Duodenal mucosa (tissue), 2 donors: Measurements from ENCODE around the gene CST9.
"Not testable (repeated sequence)": the region's sequence is repeated elsewhere in the genome, so short reads cannot be mapped to it uniquely, and the experiment has no call there.

Experiments
- H3K27ac ChIP-seq: one replicate; pipeline ENCODE4 v1.7.0; 2013; ENCODE audit warnings: low read depth, low read length
- H3K27me3 ChIP-seq, 2 donors: one replicate each; pipeline ENCODE4 v1.7.0; 2013; ENCODE audit warnings: low read length in 2 of 2, control low read depth in 1 of 2; ENCODE audit not compliant: insufficient read depth in 2 of 2, control insufficient read depth in 1 of 2
- H3K36me3 ChIP-seq, 2 donors: one replicate each; pipeline ENCODE4 v1.7.0; 2013; ENCODE audit warnings: low read length in 2 of 2, control low read depth in 1 of 2; ENCODE audit not compliant: insufficient read depth in 2 of 2, control insufficient read depth in 1 of 2
- H3K4me1 ChIP-seq, 2 donors: one replicate each; pipeline ENCODE4 v1.7.0; 2013; ENCODE audit warnings: low read length in 2 of 2, control low read depth in 1 of 2; ENCODE audit not compliant: insufficient read depth in 2 of 2, control insufficient read depth in 1 of 2
- H3K4me3 ChIP-seq, 2 donors: one replicate each; pipeline ENCODE4 v1.7.0; 2013; ENCODE audit warnings: low read length in 2 of 2, low read depth in 1 of 2
- H3K9ac ChIP-seq, 2 donors: one replicate each; pipeline ENCODE4 v1.7.0; 2013; ENCODE audit warnings: low read length in 2 of 2, low read depth in 1 of 2
- H3K9me3 ChIP-seq, 2 donors: one replicate each; pipeline ENCODE4 v1.7.0; 2013; ENCODE audit warnings: low read length in 2 of 2, control low read depth in 1 of 2; ENCODE audit not compliant: control insufficient read depth in 1 of 2

CST9 gene

DNA sequence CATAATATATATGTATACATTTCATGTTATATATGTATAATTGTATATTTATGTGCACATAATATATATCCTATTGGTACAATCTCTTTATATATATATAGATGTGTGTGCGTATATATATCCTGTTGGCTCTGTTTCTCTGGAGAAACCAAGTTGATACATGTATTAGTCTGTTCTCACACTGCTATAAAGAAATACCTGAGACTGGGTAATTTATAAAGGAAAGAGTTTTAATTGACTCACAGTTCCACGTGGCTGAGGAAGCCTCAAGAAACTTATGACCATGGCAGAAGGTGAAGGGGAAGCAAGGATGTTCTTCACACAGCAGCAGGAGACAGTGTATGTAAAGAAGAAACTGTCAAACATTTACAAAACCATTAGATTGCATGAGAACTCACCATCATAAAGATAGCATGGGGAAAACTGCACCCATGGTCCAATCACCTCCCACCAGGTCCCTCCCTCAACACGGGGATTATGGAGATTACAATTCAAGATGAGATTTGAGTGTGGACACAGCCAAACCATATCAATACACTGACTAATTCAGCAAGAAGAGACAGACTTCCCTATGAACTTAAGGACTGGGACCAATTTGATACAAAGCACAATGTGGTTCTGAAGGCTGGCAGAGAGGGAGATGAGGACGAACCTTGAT lies 18.1 kb upstream of the CST9 start:
- Histone ChIP-seq H3K9me3 (no peaks in the 10 kb centered on the region), H3K4me3 (no peak overlapping the region), H3K27ac (no peak overlapping the region), H3K27me3 (no peaks in the 10 kb centered on the region), H3K36me3 (no peaks in the 10 kb centered on the region), H3K4me1 (peaks cover 11% of the 10 kb centered on the region in 2 donors), H3K9ac (no peak overlapping the region)

DNA sequence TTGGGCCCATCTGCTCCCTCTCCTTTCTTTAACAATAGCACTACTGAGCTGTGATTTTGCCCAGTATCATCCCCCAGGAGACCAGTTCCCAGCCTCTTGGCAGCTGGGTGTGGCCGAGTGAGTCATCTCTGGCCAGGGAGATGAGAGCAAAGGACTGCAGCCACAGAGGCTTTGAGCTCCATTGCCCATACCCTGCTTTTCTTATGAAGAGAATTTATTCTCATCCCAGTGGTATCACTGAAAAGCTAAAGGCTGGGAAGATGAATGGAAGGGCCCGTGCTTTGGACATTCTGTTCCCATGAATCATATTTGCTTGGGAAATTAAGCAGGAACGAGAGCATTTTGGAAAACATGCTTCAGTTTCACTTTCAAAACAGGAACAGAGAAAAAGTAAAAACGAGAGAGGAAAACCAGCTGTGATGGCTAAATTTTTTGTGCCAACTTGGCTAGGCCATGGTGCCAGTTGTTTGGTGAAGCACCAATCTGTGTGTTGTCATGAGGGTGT lies 17.2 kb upstream of the CST9 start:
- Histone ChIP-seq H3K4me3 (peak overlapping the region; percentile 54 to 69), H3K36me3 (no peaks in the 10 kb centered on the region), H3K9ac (peak overlapping the region in 1 of 2 donors; percentile 51), H3K27me3 (no peaks in the 10 kb centered on the region), H3K4me1 (peaks cover 7 to 9% of the 10 kb centered on the region in 2 donors), H3K27ac (peak overlapping the region; percentile 52), H3K9me3 (no peaks in the 10 kb centered on the region)

DNA sequence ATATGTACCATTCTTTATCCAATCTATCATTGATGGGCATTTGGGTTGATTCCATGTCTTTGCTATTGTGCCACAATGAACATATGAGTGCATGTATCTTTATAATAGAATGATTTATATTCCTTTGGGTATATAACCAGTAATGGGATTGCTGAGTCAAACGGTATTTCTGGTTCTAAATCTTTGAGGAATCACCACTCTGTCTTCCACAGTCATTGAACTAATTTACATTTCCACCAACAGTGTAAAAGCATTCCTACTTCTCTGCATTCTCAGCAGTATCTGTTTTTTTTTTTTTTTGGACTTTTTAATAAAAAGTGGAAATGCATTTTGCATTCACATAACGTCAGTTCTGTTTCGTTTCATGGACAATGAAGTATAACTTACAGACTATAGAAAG lies 16.7 kb upstream of the CST9 start:
- Histone ChIP-seq H3K9ac (peak overlapping the region in 1 of 2 donors; percentile 51), H3K4me3 (peak overlapping the region in 1 of 2 donors; percentile 54), H3K27ac (peak overlapping the region; percentile 52)
- not testable (repeated sequence) for H3K27me3 ChIP-seq, H3K36me3 ChIP-seq, H3K4me1 ChIP-seq, H3K9me3 ChIP-seq

DNA sequence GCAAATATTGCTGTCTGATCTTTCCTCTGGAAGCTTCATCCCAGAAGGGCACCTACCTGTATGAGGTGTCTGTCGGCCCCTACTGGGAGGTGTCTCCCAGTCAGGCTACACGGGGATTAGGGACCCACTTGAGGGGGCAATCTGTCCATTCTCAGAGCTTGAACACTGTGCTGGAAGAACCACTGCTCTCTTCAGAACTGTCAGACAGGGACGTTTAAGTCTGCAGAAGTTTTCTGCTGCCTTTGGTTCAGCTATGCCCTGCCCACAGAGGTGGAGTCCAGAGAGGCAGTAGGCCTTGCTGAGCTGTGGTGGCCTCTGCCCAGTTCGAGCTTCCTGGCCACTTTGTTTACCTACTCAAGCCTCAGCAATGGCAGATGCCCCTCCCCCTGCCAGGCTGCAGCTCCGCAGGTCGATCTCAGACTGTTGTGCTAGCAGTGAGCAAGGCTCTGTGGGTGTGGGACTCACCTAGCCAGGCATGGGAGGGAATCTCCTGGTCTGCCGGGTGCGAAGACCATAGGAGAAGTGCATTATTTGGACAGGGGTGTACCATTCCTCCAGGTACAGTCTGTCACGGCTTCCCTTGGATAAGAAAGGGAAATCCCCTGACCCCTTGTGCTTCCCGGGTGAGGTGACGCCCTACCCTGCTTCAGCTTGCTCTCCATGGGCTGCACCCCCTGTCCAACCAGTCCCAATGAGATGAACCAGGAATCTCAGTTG lies 15.1 kb upstream of the CST9 start:
- H3K27me3 ChIP-seq, H3K4me1 ChIP-seq, H3K36me3 ChIP-seq, H3K9ac ChIP-seq, H3K4me3 ChIP-seq, H3K9me3 ChIP-seq, H3K27ac ChIP-seq: not testable (repeated sequence)

DNA sequence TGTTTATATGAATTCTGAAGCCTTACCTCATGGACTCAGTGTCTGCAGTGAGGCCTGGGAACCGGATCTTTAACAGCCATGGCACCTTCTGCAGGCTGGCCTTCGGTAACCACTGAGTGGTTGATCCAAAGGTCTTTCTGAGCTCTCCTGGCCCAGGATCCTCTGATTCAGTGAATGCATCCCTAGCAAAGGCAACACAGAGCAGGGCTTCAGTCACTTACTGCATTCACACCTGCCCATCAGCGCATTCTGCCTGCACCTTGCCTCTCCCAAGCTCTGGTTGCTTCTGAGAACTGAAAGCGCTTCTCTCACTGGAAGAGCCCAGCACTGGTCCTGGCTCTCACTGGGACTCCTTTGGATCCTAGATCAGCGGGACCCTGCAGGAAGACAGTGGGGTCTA lies 8.4 kb upstream of the CST9 start:
- Histone ChIP-seq H3K27ac (no peak overlapping the region), H3K4me1 (no peaks in the 10 kb centered on the region), H3K4me3 (no peak overlapping the region), H3K9ac (no peak overlapping the region), H3K27me3 (no peaks in the 10 kb centered on the region), H3K36me3 (no peaks in the 10 kb centered on the region), H3K9me3 (no peaks in the 10 kb centered on the region)

DNA sequence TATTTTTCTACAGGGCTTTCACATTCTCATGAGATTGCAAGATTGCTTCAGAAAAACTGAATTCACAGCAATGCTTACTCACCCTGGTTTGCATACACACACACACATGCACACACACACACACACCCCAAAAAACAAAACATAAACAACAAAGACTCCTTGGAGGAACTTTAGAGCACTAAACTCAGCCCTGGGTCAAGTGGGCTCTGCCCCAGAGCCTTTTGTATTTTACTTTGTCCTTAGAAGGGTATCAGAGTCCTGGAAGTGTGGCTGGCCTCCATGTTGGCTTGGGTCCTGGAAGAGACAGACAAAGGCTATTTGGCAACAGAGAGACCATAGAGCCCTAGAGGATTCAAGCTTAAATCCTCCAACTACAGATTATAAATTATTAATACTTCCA lies 8.0 kb upstream of the CST9 start:
- Histone ChIP-seq H3K36me3 (no peaks in the 10 kb centered on the region), H3K27me3 (no peaks in the 10 kb centered on the region), H3K27ac (no peak overlapping the region), H3K4me3 (no peak overlapping the region), H3K4me1 (no peaks in the 10 kb centered on the region), H3K9me3 (no peaks in the 10 kb centered on the region), H3K9ac (no peak overlapping the region)

DNA sequence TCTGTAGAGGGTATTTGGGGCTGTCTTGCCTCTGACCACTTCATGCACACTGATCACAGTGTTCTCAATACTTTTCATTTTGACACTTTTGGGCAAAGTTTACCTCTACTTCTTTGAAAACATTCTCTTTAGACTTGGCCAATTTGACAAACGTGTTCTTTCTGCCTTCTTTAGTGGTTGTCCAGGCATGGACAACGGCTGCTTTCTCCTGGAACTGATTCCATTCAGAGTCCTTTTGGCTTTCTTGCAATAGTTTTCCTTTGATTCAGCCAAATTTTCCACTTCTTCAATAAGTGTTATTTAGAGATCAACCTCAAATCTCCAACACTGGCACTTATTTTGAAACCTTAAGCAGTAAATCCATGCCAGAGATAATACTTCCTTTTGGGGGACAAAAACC lies 6.7 kb upstream of the CST9 start:
- no peak overlapping the region for H3K27ac ChIP-seq
- no peak overlapping the region for H3K4me3 ChIP-seq
- no peaks in the 10 kb centered on the region for H3K4me1 ChIP-seq
- no peak overlapping the region for H3K9ac ChIP-seq
- H3K9me3 ChIP-seq, result no peaks in the 10 kb centered on the region
- no peaks in the 10 kb centered on the region for H3K27me3 ChIP-seq
- H3K36me3 ChIP-seq, result no peaks in the 10 kb centered on the region

DNA sequence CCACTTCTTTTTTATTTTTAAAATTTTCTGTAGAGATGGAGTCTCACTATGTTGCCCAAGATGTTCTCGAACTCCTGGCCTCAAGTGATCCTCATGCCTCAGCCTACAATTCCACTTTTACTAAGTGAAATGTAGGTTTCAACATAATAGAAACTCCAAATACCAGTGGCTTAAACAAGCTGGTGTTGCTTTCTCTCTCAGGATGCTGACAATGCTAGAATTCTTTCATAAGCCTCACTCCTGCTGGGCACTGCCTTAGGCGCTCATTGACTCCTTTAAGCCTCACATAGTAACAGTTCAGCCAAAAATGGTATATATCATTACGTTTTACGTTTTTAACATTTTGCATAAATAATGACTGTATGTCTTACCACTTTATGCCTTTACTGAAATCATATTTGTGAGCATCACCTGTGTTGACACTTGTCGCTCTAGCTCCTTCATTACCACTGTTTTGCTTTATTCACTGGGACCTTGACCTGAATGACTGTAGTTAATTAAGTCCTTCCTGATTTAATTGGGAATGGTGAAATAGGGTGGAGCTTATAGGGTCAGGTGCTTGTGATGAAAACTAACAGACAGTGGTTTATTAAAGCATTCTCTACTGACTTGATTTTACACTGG lies 3.9 kb upstream of the CST9 start:
- no peaks in the 10 kb centered on the region for H3K27me3 ChIP-seq
- no peaks in the 10 kb centered on the region for H3K4me1 ChIP-seq
- no peaks in the 10 kb centered on the region for H3K9me3 ChIP-seq
- no peak overlapping the region for H3K4me3 ChIP-seq
- no peak overlapping the region for H3K9ac ChIP-seq
- no peak overlapping the region for H3K27ac ChIP-seq
- no peaks in the 10 kb centered on the region for H3K36me3 ChIP-seq

DNA sequence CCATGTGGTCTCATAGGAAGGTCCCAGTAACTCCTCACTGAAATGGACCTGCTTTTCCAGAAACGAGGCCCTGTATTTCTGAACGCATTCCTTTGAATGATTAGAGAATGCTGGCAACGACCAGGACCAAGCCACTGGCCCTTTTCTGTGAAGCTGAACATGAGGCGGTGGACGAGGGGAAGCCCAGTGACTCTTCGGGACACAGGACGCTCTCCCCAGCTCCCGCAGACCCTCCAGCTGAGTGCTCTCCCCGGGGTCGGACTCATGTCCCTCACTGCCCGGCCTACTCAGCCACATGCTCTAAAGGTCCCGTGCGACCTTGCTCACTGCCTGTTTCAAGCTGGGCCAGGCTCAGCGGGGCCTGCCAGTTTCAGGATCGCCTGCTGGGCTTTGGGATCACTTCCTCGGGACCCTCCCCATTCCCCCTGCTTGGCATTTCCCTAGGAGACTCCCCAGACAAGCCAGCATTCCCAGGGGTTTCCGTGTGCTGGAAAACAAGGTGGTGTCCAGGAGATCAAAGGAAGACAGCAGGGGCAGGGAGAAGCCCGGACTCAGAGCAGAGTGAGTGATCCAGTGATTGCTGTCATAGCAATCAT lies 2.6 kb upstream of the CST9 start:
- H3K4me3 ChIP-seq, result no peak overlapping the region
- no peaks in the 10 kb centered on the region for H3K4me1 ChIP-seq
- no peaks in the 10 kb centered on the region for H3K36me3 ChIP-seq
- no peaks in the 10 kb centered on the region for H3K27me3 ChIP-seq
- H3K27ac ChIP-seq, result no peak overlapping the region
- H3K9me3 ChIP-seq, result no peaks in the 10 kb centered on the region
- H3K9ac ChIP-seq, result no peak overlapping the region
